Endothelial cell of umbilical vein (primary cell): ENCODE results near the gene HYLS1. TPM values are rescaled to one million over a fixed set of nuclear protein-coding genes. Genes with fewer than 3 reads are reported as not detected.

Source experiments
- BruUV-seq: library from RNA; stranded (reverse); fragments of 400-500 nt; replicated peaks from 2 replicates; lab custom pipeline; 2021; lab: Mats Ljungman, UMichigan
- CTCF ChIA-PET: fragments of 300-600, 350-600 bp; sonication (Branson Sonifier 250); formaldehyde crosslinking; loops from one replicate; lab custom pipeline; 2021; ENCODE audit warnings: antibody characterized with exemption, inconsistent platforms; lab: Charles Lee
- POLR2A ChIA-PET: fragments of 300-600, 350-600 bp; sonication (Branson Sonifier 250); formaldehyde crosslinking; loops from one replicate; lab custom pipeline; 2021; ENCODE audit warnings: antibody characterized with exemption, inconsistent platforms; lab: Charles Lee
- DNase-seq: peaks from one replicate; pipeline ENCODE4 v3.0.0-alpha.2; 2011; ENCODE audit warnings: low read depth, low spot score
- FAIRE-seq: peaks from 2 replicates; lab custom pipeline; 2011; peaks lifted over from hg19 to GRCh38; lab: Jason Lieb, UNC
- H2AFZ ChIP-seq: 2 replicates; pipeline ENCODE4 v1.6.0; 2012; ENCODE audit warnings: low read depth, low read length, control low read depth, inconsistent platforms
- H3K27ac ChIP-seq: 2 replicates; pipeline ENCODE4 v1.5.1; 2011; ENCODE audit warnings: low read depth, mild to moderate bottlenecking, control low read depth, low read length, moderate library complexity; ENCODE audit not compliant: insufficient read depth
- H3K27me3 ChIP-seq, 2 experiments: 2 replicates each; pipeline versions ENCODE4 v1.6.0 to v1.6.1; 2011; ENCODE audit warnings: low read length in 2 of 2, mixed read lengths in 1 of 2; ENCODE audit not compliant: control insufficient read depth in 2 of 2, insufficient read depth in 2 of 2
- H3K36me3 ChIP-seq, 2 experiments: 2 replicates in 1 of 2; 3 replicates in 1 of 2; pipeline ENCODE4 v1.5.1; 2011; ENCODE audit warnings: low read length in 2 of 2, mild to moderate bottlenecking in 1 of 2, moderate library complexity in 1 of 2; ENCODE audit not compliant: control insufficient read depth in 2 of 2, insufficient read depth in 2 of 2; ENCODE audit errors: extremely low read depth in 1 of 2
- H3K4me1 ChIP-seq: 3 replicates; pipeline ENCODE4 v1.5.1; 2011; ENCODE audit warnings: mild to moderate bottlenecking, low read length; ENCODE audit not compliant: control insufficient read depth, insufficient read depth; ENCODE audit errors: extremely low read depth
- H3K4me2 ChIP-seq: 2 replicates; pipeline ENCODE4 v1.6.1; 2011; ENCODE audit warnings: low read length, control low read depth, mixed read lengths; ENCODE audit not compliant: insufficient read depth
- H3K4me3 ChIP-seq, 3 experiments: fragments of 200-600 bp in 1 of 3; sonication (generic), shearing (Covaris generic) in 1 of 3; replicated peaks in 1 of 3; 2 replicates each; pipeline ENCODE4 v1.5.1; 2011 to 2016; ENCODE audit warnings: control low read depth in 3 of 3, low read length in 3 of 3, mild to moderate bottlenecking in 2 of 3, inconsistent platforms in 1 of 3, low read depth in 1 of 3, moderate library complexity in 1 of 3; ENCODE audit not compliant: insufficient read depth in 1 of 3
- H3K79me2 ChIP-seq: 2 replicates; pipeline ENCODE4 v1.6.0; 2012; ENCODE audit warnings: low read length, inconsistent platforms; ENCODE audit not compliant: control insufficient read depth, insufficient read depth
- H3K9ac ChIP-seq: replicated peaks from 2 replicates; pipeline ENCODE3; 2011; ENCODE audit warnings: low read length, control low read depth; ENCODE audit not compliant: insufficient read depth; ENCODE audit errors: extremely low read depth
- H3K9me1 ChIP-seq: replicated peaks from 3 replicates; pipeline ENCODE4 v1.6.0; 2011; ENCODE audit warnings: mild to moderate bottlenecking, low read length; ENCODE audit not compliant: control insufficient read depth, insufficient read depth; ENCODE audit errors: extremely low read depth
- H3K9me3 ChIP-seq: replicated peaks from 2 replicates; pipeline ENCODE4 v1.5.1; 2012; ENCODE audit warnings: low read length, inconsistent platforms; ENCODE audit not compliant: control insufficient read depth, insufficient read depth
- H4K20me1 ChIP-seq: replicated peaks from 2 replicates; pipeline ENCODE3; 2011; ENCODE audit warnings: mild to moderate bottlenecking, low read length; ENCODE audit not compliant: control insufficient read depth, insufficient read depth; ENCODE audit errors: extremely low read depth
- EZH2 ChIP-seq: IDR thresholded peaks from 2 replicates; pipeline ENCODE4 v1.6.1; 2012; ENCODE audit warnings: borderline replicate concordance, low read depth, mild to moderate bottlenecking, moderate library complexity, low read length, inconsistent platforms; ENCODE audit not compliant: severe bottlenecking
- FOS ChIP-seq: IDR thresholded peaks from 2 replicates; pipeline ENCODE4 v1.6.1; 2011; ENCODE audit warnings: mild to moderate bottlenecking, low read length, moderate library complexity, borderline replicate concordance; ENCODE audit not compliant: insufficient read depth
- GATA2 ChIP-seq: IDR thresholded peaks from 2 replicates; pipeline ENCODE4 v1.7.0; 2011; ENCODE audit warnings: low read depth, mild to moderate bottlenecking, moderate library complexity, mixed read lengths, low read length; ENCODE audit not compliant: insufficient read length, insufficient read depth
- JUN ChIP-seq: IDR thresholded peaks from 2 replicates; pipeline ENCODE4 v1.6.1; 2011; ENCODE audit warnings: borderline replicate concordance, low read depth; ENCODE audit not compliant: insufficient read length, insufficient read depth
- MYC ChIP-seq: IDR thresholded peaks from one replicate; pipeline ENCODE4 v1.6.1; 2011; ENCODE audit warnings: mild to moderate bottlenecking, low read depth, low read length
- POLR2A ChIP-seq: IDR thresholded peaks from 2 replicates; pipeline ENCODE4 v1.6.1; 2012; ENCODE audit warnings: low read depth, mild to moderate bottlenecking, control low read depth, low read length
- POLR2AphosphoS5 ChIP-seq: IDR thresholded peaks from 2 replicates; pipeline ENCODE4 v1.6.1; 2012; ENCODE audit warnings: low read depth, mild to moderate bottlenecking, control low read depth, low read length, moderate library complexity; ENCODE audit not compliant: insufficient read depth
- dilution Hi-C: fragments of 300-500 bp; cut with MboI; formaldehyde crosslinking; loops from one replicate; pipeline ENCODE4 v1.15.0; 2019; ENCODE audit warnings: low sequenced_read_pairs; ENCODE audit not compliant: extremely low pct_ligation_motif_present
- intact Hi-C: fragments of 100-400 bp; cut with micrococcal nuclease; formaldehyde crosslinking; loops from one replicate; pipeline ENCODE4 v1.10.0; 2022
- polyA plus RNA-seq, 4 experiments: library from polyadenylated mRNA; depleted of rRNA in 3 of 4; stranded (reverse) in 3 of 4; unstranded in 1 of 4; fragments of >200 nt; gene quantifications; 2 replicates each; pipeline versions ENCODE4 v1.2.1 to v1.2.3, GENCODE V29; 2011 to 2012; ENCODE audit warnings: missing spikeins in 1 of 4
- total RNA-seq: library from RNA; stranded (reverse); gene quantifications from 2 replicates; pipeline ENCODE4 v1.2.3, GENCODE V29; 2021
- TF ChIP-seq, protein P1 (sequence below), 2 donors: IDR thresholded peaks; 1 replicate in 1 of 2; 2 replicates in 1 of 2; pipeline ENCODE4 v1.5.1; 2011; ENCODE audit warnings: low read length in 2 of 2, mild to moderate bottlenecking in 2 of 2, moderate library complexity in 2 of 2, control low read depth in 1 of 2, inconsistent platforms in 1 of 2, low read depth in 1 of 2; ENCODE audit not compliant: insufficient read depth in 1 of 2; ENCODE audit errors: extremely low read depth in 1 of 2
- TF ChIP-seq, protein P2 (sequence below): IDR thresholded peaks from 2 replicates; pipeline ENCODE4 v1.6.1; 2011; ENCODE audit not compliant: insufficient read depth, insufficient read length

Gene HYLS1
- total and polyA plus RNA-seq, 2 donors (not counting 3 experiments of a cell fraction or from before 2014, with no cell fraction given) = 4.7 to 12.6 TPM

DNA sequence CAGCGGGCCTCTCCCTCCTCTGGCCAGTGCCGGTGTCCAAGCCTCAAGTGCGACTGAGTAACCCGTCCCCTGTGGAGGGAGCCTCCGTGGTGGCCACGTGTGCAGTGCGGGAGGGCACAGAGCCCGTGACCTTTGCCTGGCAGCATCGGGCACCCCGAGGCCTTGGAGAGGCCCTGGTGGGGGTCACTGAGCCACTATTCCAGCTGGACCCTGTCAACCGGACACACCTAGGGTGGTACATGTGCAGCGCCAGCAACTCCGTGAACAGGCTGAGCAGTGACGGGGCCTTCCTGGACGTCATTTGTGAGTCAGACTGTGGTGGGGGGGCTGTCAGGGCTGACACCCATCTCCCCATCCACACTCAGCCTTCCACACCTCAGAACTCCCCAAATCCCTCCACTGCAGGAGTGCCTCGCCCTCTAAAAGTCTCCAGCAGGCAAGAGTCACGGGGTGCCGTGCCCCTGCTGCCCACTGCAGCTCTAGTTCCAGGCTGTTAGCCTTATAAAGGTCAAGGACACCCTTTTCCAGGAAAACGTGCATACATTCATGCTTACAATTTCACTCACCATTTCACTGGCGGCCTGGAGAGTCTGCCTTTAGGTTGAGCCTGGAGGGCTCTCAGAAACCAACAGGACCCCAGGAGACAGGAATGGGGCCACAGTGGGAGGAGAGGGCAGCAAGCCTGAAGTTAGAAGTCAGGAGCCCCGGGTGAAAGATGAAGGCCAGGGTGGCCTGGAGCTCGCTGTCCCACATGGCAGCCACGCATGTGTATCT lies 61.0 kb downstream of the HYLS1 start:
- Histone ChIP-seq H2AFZ (no peak overlapping the region), H3K4me2 (no peak overlapping the region), H3K27ac (no peak overlapping the region), H3K9me1 (no peaks in the 10 kb centered on the region), H3K4me3 (no peak overlapping the region), H3K4me1 (no peaks in the 10 kb centered on the region), H3K79me2 (no peaks in the 10 kb centered on the region), H3K36me3 (no peaks in the 10 kb centered on the region), H3K9me3 (no peaks in the 10 kb centered on the region), H3K9ac (no peak overlapping the region), H3K27me3 (no peaks in the 10 kb centered on the region), H4K20me1 (no peaks in the 10 kb centered on the region)
- TF ChIP-seq, protein P1, sequence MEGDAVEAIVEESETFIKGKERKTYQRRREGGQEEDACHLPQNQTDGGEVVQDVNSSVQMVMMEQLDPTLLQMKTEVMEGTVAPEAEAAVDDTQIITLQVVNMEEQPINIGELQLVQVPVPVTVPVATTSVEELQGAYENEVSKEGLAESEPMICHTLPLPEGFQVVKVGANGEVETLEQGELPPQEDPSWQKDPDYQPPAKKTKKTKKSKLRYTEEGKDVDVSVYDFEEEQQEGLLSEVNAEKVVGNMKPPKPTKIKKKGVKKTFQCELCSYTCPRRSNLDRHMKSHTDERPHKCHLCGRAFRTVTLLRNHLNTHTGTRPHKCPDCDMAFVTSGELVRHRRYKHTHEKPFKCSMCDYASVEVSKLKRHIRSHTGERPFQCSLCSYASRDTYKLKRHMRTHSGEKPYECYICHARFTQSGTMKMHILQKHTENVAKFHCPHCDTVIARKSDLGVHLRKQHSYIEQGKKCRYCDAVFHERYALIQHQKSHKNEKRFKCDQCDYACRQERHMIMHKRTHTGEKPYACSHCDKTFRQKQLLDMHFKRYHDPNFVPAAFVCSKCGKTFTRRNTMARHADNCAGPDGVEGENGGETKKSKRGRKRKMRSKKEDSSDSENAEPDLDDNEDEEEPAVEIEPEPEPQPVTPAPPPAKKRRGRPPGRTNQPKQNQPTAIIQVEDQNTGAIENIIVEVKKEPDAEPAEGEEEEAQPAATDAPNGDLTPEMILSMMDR (IDR thresholded peaks at IDR 0.05; ENCODE audit: extremely low read depth in 1 of 2, insufficient read depth in 1 of 2, low read depth in 1 of 2, low read length in 2 of 2) = no peak
- TF ChIP-seq, protein P2, sequence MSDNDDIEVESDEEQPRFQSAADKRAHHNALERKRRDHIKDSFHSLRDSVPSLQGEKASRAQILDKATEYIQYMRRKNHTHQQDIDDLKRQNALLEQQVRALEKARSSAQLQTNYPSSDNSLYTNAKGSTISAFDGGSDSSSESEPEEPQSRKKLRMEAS = no peak
- no peak for TF ChIP-seq GATA2
- no peak for TF ChIP-seq POLR2A
- no peak for TF ChIP-seq MYC
- no peak for TF ChIP-seq POLR2AphosphoS5
- TF ChIP-seq EZH2 = no peak
- no peak for TF ChIP-seq FOS
- no peak for TF ChIP-seq JUN
- CTCF ChIA-PET = interaction anchor here (0.6 kb wide), 1 partner anchor 562 kb away, joined by 3 read pairs; no protein-coding TSS in a partner anchor
- BruUV-seq = no TSS peak
- intact Hi-C loops (no loop called here), dilution Hi-C loops (no loop called here)
- POLR2A ChIA-PET = no interaction called here
- no peak for FAIRE-seq
- no peak for DNase-seq
